Kidney epithelial cell (primary cell): ENCODE results near the gene TBC1D3B. TPM values are rescaled to one million over a fixed set of nuclear protein-coding genes. Genes with fewer than 3 reads are reported as not detected.

Source experiments
- DNase-seq: peaks from one replicate; pipeline ENCODE4 v3.0.0-alpha.2; 2010; ENCODE audit warnings: low read depth
- H3K27me3 ChIP-seq: 2 replicates; pipeline ENCODE4 v1.6.0; 2011; ENCODE audit warnings: low read length; ENCODE audit not compliant: control insufficient read depth, insufficient read depth
- H3K36me3 ChIP-seq: 2 replicates; pipeline ENCODE4 v1.5.1; 2011; ENCODE audit warnings: low read length; ENCODE audit not compliant: control insufficient read depth, insufficient read depth
- H3K4me3 ChIP-seq: 2 replicates; pipeline ENCODE4 v1.5.1; 2011; ENCODE audit warnings: low read depth, mild to moderate bottlenecking, control low read depth, low read length
- CTCF ChIP-seq: IDR thresholded peaks from 2 replicates; pipeline ENCODE4 v1.5.1; 2011; ENCODE audit warnings: mild to moderate bottlenecking, moderate library complexity, low read length, control low read depth, inconsistent platforms; ENCODE audit not compliant: insufficient read depth, poor library complexity, severe bottlenecking
- total RNA-seq: library from RNA; depleted of rRNA; stranded (reverse); fragments of >200 nt; gene quantifications from 2 replicates; pipeline ENCODE4 v1.2.3, GENCODE V29; 2015

TBC1D3B gene
- total RNA-seq, 1 donor from 2014 or later: not detected

GRCh38 chr17:36132421-36132831 lies 44.0 kb downstream of the TBC1D3B start:
- Histone ChIP-seq H3K27me3 (no peaks in the 10 kb centered on the region), H3K4me3 (no peak overlapping the region), H3K36me3 (no peaks in the 10 kb centered on the region)
- DNase-seq: no peak
- no peak for TF ChIP-seq CTCF

- H3K4me3 ChIP-seq: no peak overlapping the region
- no peaks in the 10 kb centered on the region for H3K36me3 ChIP-seq
- no peaks in the 10 kb centered on the region for H3K27me3 ChIP-seq
- no peak for DNase-seq
- no peak for TF ChIP-seq CTCF
Observed at GRCh38 chr17:36131931-36132330, 44.5 kb downstream of the TBC1D3B start.

- Histone ChIP-seq H3K4me3 (no peak overlapping the region), H3K27me3 (no peaks in the 10 kb centered on the region), H3K36me3 (no peaks in the 10 kb centered on the region)
- no peak for TF ChIP-seq CTCF
- DNase-seq: no peak
Observed at GRCh38 chr17:36131421-36131820, 45.0 kb downstream of the TBC1D3B start.

GRCh38 chr17:36130346-36130745 lies 46.1 kb downstream of the TBC1D3B start:
- H3K36me3 ChIP-seq: no peaks in the 10 kb centered on the region
- no peak overlapping the region for H3K4me3 ChIP-seq
- no peak for DNase-seq
- TF ChIP-seq CTCF: no peak
- no peaks in the 10 kb centered on the region for H3K27me3 ChIP-seq

- TF ChIP-seq CTCF: no peak
- DNase-seq: no peak
- no peaks in the 10 kb centered on the region for H3K36me3 ChIP-seq
- H3K27me3 ChIP-seq: no peaks in the 10 kb centered on the region
- no peak overlapping the region for H3K4me3 ChIP-seq
Observed at GRCh38 chr17:36129616-36130015, 46.8 kb downstream of the TBC1D3B start.

- no peaks in the 10 kb centered on the region for H3K36me3 ChIP-seq
- H3K4me3 ChIP-seq: no peak overlapping the region
- H3K27me3 ChIP-seq: no peaks in the 10 kb centered on the region
- no peak for TF ChIP-seq CTCF
- no peak for DNase-seq
Observed at GRCh38 chr17:36128411-36128978, 47.9 kb downstream of the TBC1D3B start.
